NCI-H146 treated with DMSO at 0.1 percent for 48 hours (cell line): ENCODE data around the gene ATP5PO.
"Not testable (repeated sequence)": the region's sequence is repeated elsewhere in the genome, so short reads cannot be mapped to it uniquely, and the experiment has no call there.

Experiments used
- DNase-seq: peaks from one replicate; lab custom pipeline; 2025; ENCODE audit not compliant: unreplicated experiment; lab: John Stamatoyannopoulos, UW

The ATP5PO gene

GRCh38 chr21:33940881-33941245 is 25.3 kb upstream of the ATP5PO start:
- no peak for DNase-seq

- no peak for DNase-seq
Observed at GRCh38 chr21:33940164-33940880, 24.7 kb upstream of the ATP5PO start.

- DNase-seq, result no peak
Observed at GRCh38 chr21:33939226-33939625, 23.6 kb upstream of the ATP5PO start.

- no peak for DNase-seq
Observed at GRCh38 chr21:33938381-33938780, 22.8 kb upstream of the ATP5PO start.

- no peak for DNase-seq
Observed at GRCh38 chr21:33937931-33938339, 22.3 kb upstream of the ATP5PO start.

- DNase-seq, result no peak
Observed at GRCh38 chr21:33937146-33937545, 21.5 kb upstream of the ATP5PO start.

GRCh38 chr21:33936301-33937038 is 20.9 kb upstream of the ATP5PO start:
- DNase-seq, result no peak

GRCh38 chr21:33932731-33933130 is 17.1 kb upstream of the ATP5PO start:
- DNase-seq, result no peak

GRCh38 chr21:33931799-33932390 is 16.3 kb upstream of the ATP5PO start:
- DNase-seq, result no peak

GRCh38 chr21:33931052-33931798 is 15.6 kb upstream of the ATP5PO start:
- DNase-seq, result peak; percentile 6

- not testable (repeated sequence) for DNase-seq
Observed at GRCh38 chr21:33926248-33926647, 10.6 kb upstream of the ATP5PO start.

GRCh38 chr21:33924766-33925100 is 9.1 kb upstream of the ATP5PO start:
- no peak for DNase-seq

- peak; percentile 69 for DNase-seq
Observed at GRCh38 chr21:33924079-33924765, 8.6 kb upstream of the ATP5PO start.

GRCh38 chr21:33917421-33917820 is 1.8 kb upstream of the ATP5PO start:
- DNase-seq, result no peak

- DNase-seq, result no peak
Observed at GRCh38 chr21:33916200-33916567, 580 bp upstream of the ATP5PO start.

GRCh38 chr21:33914188-33914587 is 1.4 kb downstream of the ATP5PO start:
- DNase-seq, result no peak

GRCh38 chr21:33909756-33910155 is 5.8 kb downstream of the ATP5PO start:
- no peak for DNase-seq

- no peak for DNase-seq
Observed at GRCh38 chr21:33908760-33909159, 6.8 kb downstream of the ATP5PO start.

GRCh38 chr21:33904041-33904440 is 11.6 kb downstream of the ATP5PO start:
- no peak for DNase-seq

- no peak for DNase-seq
Observed at GRCh38 chr21:33902349-33902748, 13.3 kb downstream of the ATP5PO start.
